CD4-positive, alpha-beta memory T cell (primary cell): ENCODE measurements around the gene TF. TPM values are rescaled to one million over a fixed set of nuclear protein-coding genes. Genes with fewer than 3 reads are reported as not detected.

Experiments
- CTCF ChIA-PET: fragments of 350-600 bp; sonication (Branson Sonifier 250); formaldehyde crosslinking; loops from one replicate; lab custom pipeline; 2021; ENCODE audit warnings: inconsistent platforms; ENCODE audit not compliant: partially characterized antibody; lab: Charles Lee
- POLR2A ChIA-PET: fragments of 350-600 bp; sonication (Branson Sonifier 250); formaldehyde crosslinking; loops from one replicate; lab custom pipeline; 2021; ENCODE audit not compliant: partially characterized antibody; lab: Charles Lee
- DNase-seq, 5 donors: peaks; one replicate each; pipeline versions ENCODE4 v3.0.0 to v3.0.0-alpha.2; 2020 to 2022; ENCODE audit warnings: mixed read lengths in 1 of 5
- H3K27ac ChIP-seq: one replicate; pipeline ENCODE4 v1.7.0; 2013; ENCODE audit warnings: low read depth, low read length
- H3K27me3 ChIP-seq: 2 replicates; pipeline ENCODE4 v1.7.0; 2013; ENCODE audit warnings: mild to moderate bottlenecking, low read length, moderate library complexity; ENCODE audit not compliant: insufficient read depth
- H3K36me3 ChIP-seq: 2 replicates; pipeline ENCODE4 v1.7.0; 2013; ENCODE audit warnings: mild to moderate bottlenecking, low read length, moderate library complexity; ENCODE audit not compliant: insufficient read depth
- H3K4me1 ChIP-seq: 2 replicates; pipeline ENCODE4 v1.7.0; 2013; ENCODE audit warnings: mild to moderate bottlenecking, low read length, moderate library complexity; ENCODE audit not compliant: insufficient read depth
- H3K4me3 ChIP-seq, 2 donors: one replicate each; pipeline ENCODE4 v1.7.0; 2013; ENCODE audit warnings: low read length in 2 of 2, mild to moderate bottlenecking in 1 of 2
- H3K9me3 ChIP-seq, 2 donors: one replicate each; pipeline ENCODE4 v1.7.0; 2013; ENCODE audit warnings: low read length in 2 of 2, control low read depth in 1 of 2; ENCODE audit not compliant: control insufficient read depth in 1 of 2
- H3K27ac Mint-ChIP-seq, 7 donors: one replicate each; pipeline ENCODE4 v1.8.0; 2020 to 2021; ENCODE audit warnings: mixed read lengths in 7 of 7, mild to moderate bottlenecking in 6 of 7, inconsistent platforms in 3 of 7, moderate library complexity in 3 of 7
- H3K27me3 Mint-ChIP-seq, 2 donors: one replicate each; pipeline ENCODE4 v1.8.0; 2020 to 2021; ENCODE audit warnings: mixed read lengths in 2 of 2
- H3K36me3 Mint-ChIP-seq, 2 donors: one replicate each; pipeline ENCODE4 v1.8.0; 2020 to 2021; ENCODE audit warnings: mixed read lengths in 2 of 2, inconsistent platforms in 1 of 2, mild to moderate bottlenecking in 1 of 2
- H3K4me1 Mint-ChIP-seq, 4 donors: one replicate each; pipeline ENCODE4 v1.8.0; 2020 to 2021; ENCODE audit warnings: mixed read lengths in 4 of 4, mild to moderate bottlenecking in 1 of 4
- H3K4me3 Mint-ChIP-seq, 8 donors: one replicate each; pipeline ENCODE4 v1.8.0; 2020 to 2021; ENCODE audit warnings: mixed read lengths in 8 of 8, mild to moderate bottlenecking in 7 of 8, moderate library complexity in 6 of 8, inconsistent platforms in 3 of 8
- H3K9me3 Mint-ChIP-seq, 8 donors: one replicate each; pipeline ENCODE4 v1.8.0; 2020 to 2021; ENCODE audit warnings: mixed read lengths in 8 of 8, mild to moderate bottlenecking in 5 of 8, inconsistent platforms in 3 of 8, moderate library complexity in 1 of 8
- intact Hi-C: fragments of 100-400 bp; cut with micrococcal nuclease; formaldehyde crosslinking; loops from one replicate; pipeline ENCODE4 v1.15.1; 2023
- polyA plus RNA-seq, 2 donors: library from polyadenylated mRNA; unstranded; fragments of 300-500 nt; fragmentation: Illumina TruSeq; gene quantifications; one replicate each; pipeline ENCODE4 v1.2.3, GENCODE V29; 2021
- total RNA-seq, 2 experiments: library from RNA; stranded (reverse); gene quantifications; one replicate each; pipeline ENCODE4 v1.2.3, GENCODE V29; 2021

The TF gene
- total and polyA plus RNA-seq, 4 experiments from 2014 or later: 0.25 to 0.38 TPM; not detected in 2

GRCh38 chr3:133827136-133827535 lies 80.9 kb downstream of the TF start:
- Histone ChIP-seq H3K4me3 (no peak overlapping the region), H3K36me3 (peaks cover 18% of the 10 kb centered on the region), H3K9me3 (no peaks in the 10 kb centered on the region), H3K4me1 (no peaks in the 10 kb centered on the region), H3K27ac (no peak overlapping the region), H3K27me3 (no peaks in the 10 kb centered on the region)
- CTCF ChIA-PET: interaction anchor here (1.3 kb wide), 1 partner anchor 101 kb away, joined by 4 read pairs; no protein-coding TSS in a partner anchor
- no peak for DNase-seq
- Mint-ChIP-seq H3K4me3 (no peak overlapping the region), H3K4me1 (no peaks in the 10 kb centered on the region), H3K27me3 (peaks cover 0 to 5% of the 10 kb centered on the region in 2 donors), H3K9me3 (no peaks in the 10 kb centered on the region), H3K27ac (no peak overlapping the region), H3K36me3 (peaks cover 40% of the 10 kb centered on the region in 2 donors)
- POLR2A ChIA-PET: no interaction called here
- intact Hi-C loops: no loop called here

- Mint-ChIP-seq H3K4me3 (no peak overlapping the region), H3K9me3 (no peaks in the 10 kb centered on the region), H3K4me1 (no peaks in the 10 kb centered on the region), H3K27ac (peak overlapping the region in 1 of 7 donors; percentile 21), H3K36me3 (peaks cover 34 to 35% of the 10 kb centered on the region in 2 donors), H3K27me3 (peaks cover 0 to 7% of the 10 kb centered on the region in 2 donors)
- Histone ChIP-seq H3K27me3 (no peaks in the 10 kb centered on the region), H3K4me1 (no peaks in the 10 kb centered on the region), H3K9me3 (no peaks in the 10 kb centered on the region), H3K27ac (no peak overlapping the region), H3K36me3 (peaks cover 13% of the 10 kb centered on the region), H3K4me3 (no peak overlapping the region)
- ChIA-PET CTCF (interaction anchor here (1.3 kb wide), 1 partner anchor 100 kb away, joined by 4 read pairs; no protein-coding TSS in a partner anchor), POLR2A (no interaction called here)
- intact Hi-C loops: no loop called here
- no peak for DNase-seq
Observed at GRCh38 chr3:133827684-133828083, 81.5 kb downstream of the TF start.

- CTCF ChIA-PET: no interaction called here
- H3K27ac ChIP-seq: no peak overlapping the region
- H3K36me3 ChIP-seq: peaks cover 4% of the 10 kb centered on the region
- H3K27me3 ChIP-seq: no peaks in the 10 kb centered on the region
- Mint-ChIP-seq H3K9me3 (no peaks in the 10 kb centered on the region), H3K36me3 (peaks cover 25 to 26% of the 10 kb centered on the region in 2 donors), H3K27ac (no peak overlapping the region), H3K4me3 (no peak overlapping the region), H3K4me1 (no peaks in the 10 kb centered on the region), H3K27me3 (peaks cover 0 to 7% of the 10 kb centered on the region in 2 donors)
- H3K9me3 ChIP-seq: no peaks in the 10 kb centered on the region
- intact Hi-C loops: no loop called here
- DNase-seq: no peak
- POLR2A ChIA-PET: no interaction called here
- no peaks in the 10 kb centered on the region for H3K4me1 ChIP-seq
- no peak overlapping the region for H3K4me3 ChIP-seq
Observed at GRCh38 chr3:133828576-133829309, 82.5 kb downstream of the TF start.

- no peak overlapping the region for H3K27ac ChIP-seq
- ChIA-PET CTCF (no interaction called here), POLR2A (no interaction called here)
- intact Hi-C loops: no loop called here
- Mint-ChIP-seq H3K27ac (no peak overlapping the region), H3K4me1 (no peaks in the 10 kb centered on the region), H3K9me3 (no peaks in the 10 kb centered on the region), H3K36me3 (peaks cover 20 to 21% of the 10 kb centered on the region in 2 donors), H3K4me3 (no peak overlapping the region), H3K27me3 (peaks cover 0 to 7% of the 10 kb centered on the region in 2 donors)
- DNase-seq: no peak
- no peaks in the 10 kb centered on the region for H3K27me3 ChIP-seq
- no peaks in the 10 kb centered on the region for H3K9me3 ChIP-seq
- H3K4me1 ChIP-seq: no peaks in the 10 kb centered on the region
- no peak overlapping the region for H3K4me3 ChIP-seq
- no peaks in the 10 kb centered on the region for H3K36me3 ChIP-seq
Observed at GRCh38 chr3:133829310-133829707, 83.1 kb downstream of the TF start.

- ChIA-PET CTCF (no interaction called here), POLR2A (no interaction called here)
- peaks cover 0 to 7% of the 10 kb centered on the region in 2 donors for H3K27me3 Mint-ChIP-seq
Observed at GRCh38 chr3:133830071-133830470, 83.9 kb downstream of the TF start.

GRCh38 chr3:133831966-133832801 lies 86.0 kb downstream of the TF start:
- Histone ChIP-seq H3K4me3 (no peak overlapping the region), H3K27ac (no peak overlapping the region), H3K27me3 (no peaks in the 10 kb centered on the region), H3K4me1 (no peaks in the 10 kb centered on the region), H3K9me3 (no peaks in the 10 kb centered on the region), H3K36me3 (no peaks in the 10 kb centered on the region)
- H3K4me3 Mint-ChIP-seq: no peak overlapping the region
- H3K36me3 Mint-ChIP-seq: no peaks in the 10 kb centered on the region
- H3K9me3 Mint-ChIP-seq: no peaks in the 10 kb centered on the region
- peaks cover 0 to 7% of the 10 kb centered on the region in 2 donors for H3K27me3 Mint-ChIP-seq
- intact Hi-C loops: no loop called here
- ChIA-PET CTCF (no interaction called here), POLR2A (no interaction called here)
- no peak overlapping the region for H3K27ac Mint-ChIP-seq
- no peaks in the 10 kb centered on the region for H3K4me1 Mint-ChIP-seq
- DNase-seq: no peak

More at GRCh38 chr3:133830071-133830470, 83.9 kb downstream of the TF start:
- Histone ChIP-seq H3K4me3 (no peak overlapping the region), H3K4me1 (no peaks in the 10 kb centered on the region), H3K27ac (no peak overlapping the region), H3K36me3 (no peaks in the 10 kb centered on the region), H3K9me3 (no peaks in the 10 kb centered on the region), H3K27me3 (no peaks in the 10 kb centered on the region)
- Mint-ChIP-seq H3K4me1 (no peaks in the 10 kb centered on the region), H3K36me3 (peaks cover 14% of the 10 kb centered on the region in 2 donors), H3K4me3 (no peak overlapping the region), H3K27ac (peak overlapping the region in 1 of 7 donors; percentile 2), H3K9me3 (no peaks in the 10 kb centered on the region)
- no peak for DNase-seq
- intact Hi-C loops: no loop called here

- Mint-ChIP-seq H3K4me1 (no peaks in the 10 kb centered on the region), H3K9me3 (no peaks in the 10 kb centered on the region), H3K27ac (no peak overlapping the region), H3K36me3 (no peaks in the 10 kb centered on the region), H3K4me3 (no peak overlapping the region), H3K27me3 (peaks cover 0 to 7% of the 10 kb centered on the region in 2 donors)
- DNase-seq: no peak
- Histone ChIP-seq H3K9me3 (no peaks in the 10 kb centered on the region), H3K27ac (no peak overlapping the region), H3K4me1 (no peaks in the 10 kb centered on the region), H3K27me3 (no peaks in the 10 kb centered on the region), H3K4me3 (no peak overlapping the region), H3K36me3 (no peaks in the 10 kb centered on the region)
- ChIA-PET CTCF (no interaction called here), POLR2A (no interaction called here)
- intact Hi-C loops: no loop called here
Observed at GRCh38 chr3:133832802-133833144, 86.6 kb downstream of the TF start.
